ENCODE data around the gene MADCAM1. TPM values are rescaled to one million over a fixed set of nuclear protein-coding genes. Genes with fewer than 3 reads are reported as not detected.

The MADCAM1 gene
- total and polyA plus RNA-seq, 2 donors (not counting 1 experiment from before 2014, with no cell fraction given), result 0.70 to 2.5 TPM

DNA sequence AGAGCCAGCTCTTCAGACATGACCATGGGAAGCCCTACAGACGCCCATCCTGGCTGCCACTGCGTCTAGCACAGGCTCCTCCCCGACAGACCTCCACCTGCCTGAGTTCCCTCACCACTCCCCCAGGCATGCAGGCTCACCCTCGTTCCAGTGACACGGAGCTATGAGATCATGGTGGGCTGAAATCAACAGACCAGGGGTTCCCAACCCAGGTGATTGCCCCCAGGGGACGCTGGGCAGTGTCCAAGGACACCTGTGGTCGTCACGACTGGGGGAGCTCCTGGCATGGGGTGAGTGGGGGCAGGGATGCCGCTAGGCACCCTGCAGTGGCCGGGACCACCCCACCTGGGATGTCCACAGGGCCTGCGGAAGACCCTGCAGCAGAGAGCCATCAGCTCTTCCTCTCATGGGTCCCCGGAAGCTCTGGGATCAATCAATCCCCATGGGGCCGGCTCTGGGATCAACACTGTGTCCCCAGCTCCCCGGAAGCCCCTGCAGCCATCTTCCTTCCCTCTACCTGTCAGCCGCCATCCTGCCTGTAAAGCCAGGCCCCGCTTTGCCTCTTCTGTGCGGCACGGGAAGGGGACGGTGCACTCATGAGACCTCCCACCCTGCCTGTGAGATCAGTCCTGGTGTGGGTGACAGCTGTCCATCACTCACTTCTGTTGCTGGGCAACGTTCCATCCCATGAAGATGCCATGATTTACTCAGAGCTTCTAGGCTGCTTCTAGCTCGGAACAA lies 12.8 kb upstream of the MADCAM1 start:
- H3K4me3 ChIP-seq (ENCODE audit: control extremely low read depth in 1 of 5, extremely low read depth in 1 of 5, insufficient read depth in 1 of 5, low read depth in 2 of 5, low read length in 4 of 5), result no peak overlapping the region
- no peak overlapping the region for H2AFZ ChIP-seq (ENCODE audit: insufficient read depth, low read depth, low read length, poor library complexity, severe bottlenecking)
- Mint-ChIP-seq H3K4me3 (no peak overlapping the region), H3K27ac (no peak overlapping the region), H3K9me3 (ENCODE audit: insufficient read depth) (peaks cover 4% of the 10 kb centered on the region), H3K4me1 (peaks cover 4% of the 10 kb centered on the region), H3K27me3 (peaks cover 11% of the 10 kb centered on the region)
- H4K20me1 ChIP-seq (ENCODE audit: control insufficient read depth, insufficient read depth, low read length, poor library complexity, severe bottlenecking), result no peaks in the 10 kb centered on the region
- peaks cover 0 to 29% (median 0%) of the 10 kb centered on the region in 3 donors for H3K9me3 ChIP-seq (ENCODE audit: control extremely low read depth in 1 of 3, control insufficient read depth in 2 of 3, insufficient read depth in 1 of 3, low read length in 2 of 3)
- CTCF ChIA-PET, result no interaction called here
- peaks cover 0 to 10% of the 10 kb centered on the region in 2 donors for H3K4me1 ChIP-seq (ENCODE audit: control insufficient read depth in 2 of 2, insufficient read depth in 2 of 2, low read length in 2 of 2)
- intact Hi-C loops (cut with micrococcal nuclease), result no loop called here
- no peak overlapping the region for H3K27ac ChIP-seq (ENCODE audit: low read length in 2 of 2)
- DNase-seq (no peak), ATAC-seq (ENCODE audit: low read depth) (no peak)
- peaks cover 0 to 18% (median 8%) of the 10 kb centered on the region in 4 experiments for H3K27me3 ChIP-seq (replicated peaks in 1 of 4; ENCODE audit: control extremely low read depth in 1 of 4, control insufficient read depth in 3 of 4, insufficient read depth in 4 of 4, low read length in 3 of 4)
- POLR2A ChIA-PET, result no interaction called here
- no peak overlapping the region for H3K4me2 ChIP-seq (replicated peaks; ENCODE audit: low read depth, low read length, poor library complexity, severe bottlenecking)
- H3K9ac ChIP-seq (ENCODE audit: low read length), result no peak overlapping the region
- TF ChIP-seq CTCF (IDR thresholded peaks at IDR 0.05) (no peak), EZH2 (IDR thresholded peaks at IDR 0.05; ENCODE audit: borderline replicate concordance, insufficient read depth, low read depth, low read length, poor library complexity, severe bottlenecking) (no peak)
- WGBS (ENCODE audit: insufficient coverage), result 72% methylated on average over 21 of the region's 21 CpGs
- no peaks in the 10 kb centered on the region for H3K36me3 ChIP-seq (replicated peaks in 1 of 2; ENCODE audit: control extremely low read depth in 1 of 2, control insufficient read depth in 1 of 2, extremely low read depth in 1 of 2, insufficient read depth in 2 of 2, low read length in 1 of 2)
- no peaks in the 10 kb centered on the region for H3K79me2 ChIP-seq (ENCODE audit: control insufficient read depth, insufficient read depth, low read length)

DNA sequence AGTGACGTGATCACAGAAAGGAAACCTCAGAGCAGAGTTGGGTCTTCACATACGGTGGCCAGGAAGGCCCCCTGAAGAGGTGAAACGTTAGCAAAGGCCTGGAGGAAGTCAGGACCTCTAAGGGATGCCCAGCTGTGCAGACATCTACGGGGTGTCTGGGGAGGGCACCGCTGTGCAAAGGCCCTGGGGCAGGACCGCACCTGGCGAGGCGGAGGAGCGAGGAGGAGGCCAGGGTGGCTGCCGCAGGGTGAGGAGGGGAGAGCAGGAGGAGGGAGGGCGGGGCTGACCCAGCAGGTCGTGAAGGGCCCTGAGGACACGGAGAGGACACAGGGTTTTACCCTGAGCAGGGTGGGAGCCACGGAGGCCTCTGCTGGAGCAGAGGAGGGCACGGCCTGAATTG lies 11.8 kb upstream of the MADCAM1 start:
- Histone ChIP-seq H3K9ac (ENCODE audit: low read length) (no peak overlapping the region), H2AFZ (ENCODE audit: insufficient read depth, low read depth, low read length, poor library complexity, severe bottlenecking) (no peak overlapping the region), H3K4me1 (ENCODE audit: control insufficient read depth in 2 of 2, insufficient read depth in 2 of 2, low read length in 2 of 2) (peaks cover 0 to 13% of the 10 kb centered on the region in 2 donors), H3K79me2 (ENCODE audit: control insufficient read depth, insufficient read depth, low read length) (no peaks in the 10 kb centered on the region), H3K9me3 (ENCODE audit: control extremely low read depth in 1 of 3, control insufficient read depth in 2 of 3, insufficient read depth in 1 of 3, low read length in 2 of 3) (peaks cover 0 to 29% (median 0%) of the 10 kb centered on the region in 3 donors), H3K27ac (ENCODE audit: low read length in 2 of 2) (no peak overlapping the region), H3K4me3 (ENCODE audit: control extremely low read depth in 1 of 5, extremely low read depth in 1 of 5, insufficient read depth in 1 of 5, low read depth in 2 of 5, low read length in 4 of 5) (no peak overlapping the region), H3K4me2 (replicated peaks; ENCODE audit: low read depth, low read length, poor library complexity, severe bottlenecking) (no peak overlapping the region), H3K27me3 (replicated peaks in 1 of 4; ENCODE audit: control extremely low read depth in 1 of 4, control insufficient read depth in 3 of 4, insufficient read depth in 4 of 4, low read length in 3 of 4) (peaks cover 0 to 18% (median 8%) of the 10 kb centered on the region in 4 experiments), H3K36me3 (replicated peaks in 1 of 2; ENCODE audit: control extremely low read depth in 1 of 2, control insufficient read depth in 1 of 2, extremely low read depth in 1 of 2, insufficient read depth in 2 of 2, low read length in 1 of 2) (no peaks in the 10 kb centered on the region), H4K20me1 (ENCODE audit: control insufficient read depth, insufficient read depth, low read length, poor library complexity, severe bottlenecking) (no peaks in the 10 kb centered on the region)
- no peak overlapping the region for H3K4me3 Mint-ChIP-seq
- H3K27ac Mint-ChIP-seq, result no peak overlapping the region
- peaks cover 11% of the 10 kb centered on the region for H3K27me3 Mint-ChIP-seq
- no peak for TF ChIP-seq CTCF (IDR thresholded peaks at IDR 0.05)
- TF ChIP-seq EZH2 (IDR thresholded peaks at IDR 0.05; ENCODE audit: borderline replicate concordance, insufficient read depth, low read depth, low read length, poor library complexity, severe bottlenecking), result no peak
- peaks cover 4% of the 10 kb centered on the region for H3K9me3 Mint-ChIP-seq (ENCODE audit: insufficient read depth)
- DNase-seq (no peak), ATAC-seq (ENCODE audit: low read depth) (no peak)
- WGBS (ENCODE audit: insufficient coverage), result 67% methylated on average over 15 of the region's 15 CpGs
- ChIA-PET CTCF (no interaction called here), POLR2A (no interaction called here)
- intact Hi-C loops (cut with micrococcal nuclease), result no loop called here
- peaks cover 5% of the 10 kb centered on the region for H3K4me1 Mint-ChIP-seq

All from B cell (primary cell).